AG04449 (cell line): ENCODE results near the gene AP3D1.
"Not testable (repeated sequence)": the region's sequence is repeated elsewhere in the genome, so short reads cannot be mapped to it uniquely, and the experiment has no call there.

Experiments used
- CTCF ChIA-PET: fragments of 350-600 bp; formaldehyde crosslinking; extraction: SDS; loops from one replicate; lab custom pipeline; 2021; ENCODE audit warnings: antibody characterized with exemption; lab: Yijun Ruan, JAX
- POLR2A ChIA-PET: fragments of 400-600, 350-600 bp; formaldehyde crosslinking; extraction: SDS; loops from one replicate; lab custom pipeline; 2020; ENCODE audit warnings: antibody characterized with exemption, inconsistent platforms; lab: Yijun Ruan, JAX
- DNase-seq: peaks from one replicate; pipeline ENCODE4 v3.0.0-alpha.2; 2010; ENCODE audit warnings: low read depth, low spot score
- H3K4me3 ChIP-seq: 2 replicates; pipeline ENCODE4 v1.5.1; 2011; ENCODE audit warnings: low read depth, mild to moderate bottlenecking, control low read depth, low read length
- CTCF ChIP-seq: IDR thresholded peaks from one replicate; pipeline ENCODE4 v1.5.1; 2011; ENCODE audit warnings: mild to moderate bottlenecking, moderate library complexity, low read length, control low read depth, inconsistent platforms; ENCODE audit not compliant: insufficient read depth; ENCODE audit errors: missing control alignments

Gene AP3D1

GRCh38 chr19:2097203-2097885 lies 54.0 kb downstream of the AP3D1 start:
- CTCF ChIA-PET: interaction anchor here (0.9 to 2.0 kb wide), 2 partner anchors 78 to 143 kb away, joined by 3 to 10 read pairs; no protein-coding TSS in a partner anchor
- peak overlapping the region; percentile 57 for H3K4me3 ChIP-seq
- TF ChIP-seq CTCF: no peak
- no peak for DNase-seq
- POLR2A ChIA-PET: no interaction called here

- CTCF ChIA-PET: interaction anchor here (1.5 to 2.0 kb wide), 2 partner anchors 9 to 77 kb away, joined by 5 to 10 read pairs; no protein-coding TSS in a partner anchor
- peak; percentile 67 for TF ChIP-seq CTCF
- POLR2A ChIA-PET: no interaction called here
- DNase-seq: peak; percentile 64
- H3K4me3 ChIP-seq: peak within 1 kb of the TSS; percentile 75
These were observed 54.7 kb downstream of the AP3D1 start, which contains the start of gene IZUMO4 for GRCh38 chr19:2096480-2097202. Gene IZUMO4 (plus strand): TSS chr19:2096915. CDS start chr19:2096946, 31 bp downstream.

- TF ChIP-seq CTCF: peak; percentile 69
- peak within 1 kb of the TSS; percentile 75 for H3K4me3 ChIP-seq
- ChIA-PET CTCF (interaction anchor here (0.7 to 3.0 kb wide), 5 partner anchors 9 to 166 kb away, joined by 3 to 15 read pairs (median 5); no protein-coding TSS in a partner anchor), POLR2A (no interaction called here)
- peak; percentile 54 for DNase-seq
These were observed 55.3 kb downstream of the AP3D1 start, which contains the start of gene MOB3A for GRCh38 chr19:2096034-2096479. Gene MOB3A (minus strand): TSS chr19:2096326. CDS start chr19:2078560, 17,766 bp downstream.

GRCh38 chr19:2091926-2092525 lies 59.3 kb downstream of the AP3D1 start:
- CTCF ChIA-PET: interaction anchor here (1.0 to 2.6 kb wide), 6 partner anchors 10 to 123 kb away, joined by 3 to 8 read pairs (median 4); no protein-coding TSS in a partner anchor
- not testable (repeated sequence) for H3K4me3 ChIP-seq, DNase-seq
- POLR2A ChIA-PET: interaction anchor here (0.7 kb wide), 1 partner anchor 9 kb away, joined by 3 read pairs; no protein-coding TSS in a partner anchor

- CTCF ChIA-PET: interaction anchor here (0.8 kb wide), 1 partner anchor 160 kb away, joined by 3 read pairs; no protein-coding TSS in a partner anchor
These were observed 61.7 kb downstream of the AP3D1 start for GRCh38 chr19:2089727-2090053.

More at GRCh38 chr19:2089727-2090053, 61.7 kb downstream of the AP3D1 start:
- no peak for TF ChIP-seq CTCF
- no peak overlapping the region for H3K4me3 ChIP-seq
- POLR2A ChIA-PET: no interaction called here
- no peak for DNase-seq
